ENCODE results near the gene MAP4K1. TPM values are rescaled to one million over a fixed set of nuclear protein-coding genes. Genes with fewer than 3 reads are reported as not detected.

MAP4K1 gene
- total RNA-seq, result 10 to 100 TPM; 12.3 to 17.8 TPM
- 3.8 TPM for polyA plus RNA-seq (2013, experiment 1 of 2)
- polyA plus RNA-seq (2013, experiment 2 of 2), result 5.5 TPM
- long read RNA-seq, experiment 1, partial matches to known transcripts, result 2 of 7 reads
- long read RNA-seq, experiment 1, other reads (novel, unspliced or antisense), result 5 of 7 reads
- long read RNA-seq, experiment 2, partial matches to known transcripts, result 1 of 5 reads
- long read RNA-seq, experiment 2, other reads (novel, unspliced or antisense), result 1 of 5 reads
- long read RNA-seq, experiment 3, partial matches to known transcripts, result 0 of 3 reads
- long read RNA-seq, experiment 3, other reads (novel, unspliced or antisense), result 1 of 3 reads
- long read RNA-seq, experiment 4, result 0 reads

- Mint-ChIP-seq H3K9me3 (no peaks in the 10 kb centered on the region), H3K36me3 (ENCODE audit: low read depth) (peaks cover 21% of the 10 kb centered on the region), H3K4me1 (peaks cover 25% of the 10 kb centered on the region), H3K27ac (peak within 1 kb of the TSS; percentile 92), H3K4me3 (peak within 1 kb of the TSS; percentile 99), H3K27me3 (ENCODE audit: insufficient read depth) (no peaks in the 10 kb centered on the region)
- DNase-seq, result peak; percentile 69
- TF ChIP-seq CTCF (conservative IDR thresholded peaks at IDR 0.05), result no peak
- Histone ChIP-seq H3K27me3 (ENCODE audit: control insufficient read depth, insufficient read depth, low read length, poor library complexity, severe bottlenecking) (no peaks in the 10 kb centered on the region), H3K9me3 (ENCODE audit: control insufficient read depth, low read length) (no peaks in the 10 kb centered on the region), H3K9ac (ENCODE audit: extremely low read depth, low read length, poor library complexity, severe bottlenecking) (peak within 1 kb of the TSS; percentile 65), H3K4me1 (ENCODE audit: control insufficient read depth, insufficient read depth, low read length) (peaks cover 3% of the 10 kb centered on the region), H3K36me3 (ENCODE audit: control insufficient read depth, insufficient read depth, low read length) (peaks cover 21% of the 10 kb centered on the region), H3K27ac (ENCODE audit: low read depth, low read length) (peak within 1 kb of the TSS; percentile 50), H3K4me3 (ENCODE audit: low read length) (peak within 1 kb of the TSS; percentile 94)
- 84 to 86% methylated on average over 15 to 28 of the region's 28 CpGs for WGBS, 2 experiments (ENCODE audit: insufficient coverage in 1 of 2, insufficient read length in 1 of 2)
Measured at GRCh38 chr19:38617764-38618589, at the start of gene MAP4K1. MAP4K1 (minus strand) TSS chr19:38617953; CDS start chr19:38617895, 58 bp downstream.

GRCh38 chr19:38666663-38667511 is 49.1 kb upstream of the MAP4K1 start:
- TF ChIP-seq CTCF (conservative IDR thresholded peaks at IDR 0.05), result no peak
- 38 to 44% methylated on average over 8 to 10 of the region's 10 CpGs for WGBS, 2 experiments (ENCODE audit: insufficient coverage in 1 of 2, insufficient read length in 1 of 2)
- Histone ChIP-seq H3K4me3 (ENCODE audit: low read length) (peak overlapping the region; percentile 51), H3K4me1 (ENCODE audit: control insufficient read depth, insufficient read depth, low read length) (peaks cover 61% of the 10 kb centered on the region), H3K27ac (ENCODE audit: low read depth, low read length) (peak overlapping the region; percentile 86), H3K36me3 (ENCODE audit: control insufficient read depth, insufficient read depth, low read length) (peaks cover 16% of the 10 kb centered on the region), H3K9ac (ENCODE audit: extremely low read depth, low read length, poor library complexity, severe bottlenecking) (peak overlapping the region; percentile 65), H3K27me3 (ENCODE audit: control insufficient read depth, insufficient read depth, low read length, poor library complexity, severe bottlenecking) (no peaks in the 10 kb centered on the region), H3K9me3 (ENCODE audit: control insufficient read depth, low read length) (no peaks in the 10 kb centered on the region)
- Mint-ChIP-seq H3K9me3 (no peaks in the 10 kb centered on the region), H3K4me3 (peak overlapping the region; percentile 2), H3K36me3 (ENCODE audit: low read depth) (peaks cover 16% of the 10 kb centered on the region), H3K4me1 (peaks cover 86% of the 10 kb centered on the region), H3K27me3 (ENCODE audit: insufficient read depth) (no peaks in the 10 kb centered on the region), H3K27ac (peak overlapping the region; percentile 85)
- DNase-seq, result no peak
